Loucy (cell line): Measurements from ENCODE around the gene CASP9.

ENCODE experiments used
- H2AFZ ChIP-seq: fragments of 200-600 bp; sonication (generic); 2 replicates; pipeline ENCODE4 v1.6.0; 2016; ENCODE audit warnings: antibody characterized with exemption, mild to moderate bottlenecking, low read length, moderate library complexity
- H3F3A ChIP-seq: fragments of 200-600 bp; 2 replicates; pipeline ENCODE4 v1.6.0; 2016; ENCODE audit warnings: antibody characterized with exemption, low read depth, mild to moderate bottlenecking
- H3K27me3 ChIP-seq: fragments of 200-600 bp; sonication (generic); 2 replicates; pipeline ENCODE4 v1.6.1; 2014; ENCODE audit warnings: low read length, mild to moderate bottlenecking; ENCODE audit not compliant: insufficient read depth, poor library complexity, severe bottlenecking
- H3K36me3 ChIP-seq: fragments of 200-600 bp; sonication (generic); 2 replicates; pipeline ENCODE4 v1.6.1; 2016; ENCODE audit warnings: low read length; ENCODE audit not compliant: insufficient read depth
- H3K4me1 ChIP-seq: fragments of 200-600 bp; sonication (generic); 2 replicates; pipeline ENCODE4 v1.5.1; 2014; ENCODE audit warnings: low read length, mild to moderate bottlenecking; ENCODE audit not compliant: insufficient read depth, poor library complexity, severe bottlenecking
- H3K4me2 ChIP-seq: fragments of 200-600 bp; sonication (generic); 2 replicates; pipeline ENCODE4 v1.6.0; 2014; ENCODE audit warnings: antibody characterized with exemption, low read length, low read depth, mild to moderate bottlenecking; ENCODE audit not compliant: poor library complexity, severe bottlenecking
- H3K4me3 ChIP-seq: fragments of 200-600 bp; sonication (generic); 2 replicates; pipeline ENCODE4 v1.5.1; 2014; ENCODE audit warnings: low read length, mild to moderate bottlenecking, mixed read lengths; ENCODE audit not compliant: poor library complexity, severe bottlenecking
- H3K79me2 ChIP-seq: fragments of 200-600 bp; sonication (generic); 2 replicates; pipeline ENCODE4 v1.6.1; 2014; ENCODE audit warnings: low read length; ENCODE audit not compliant: insufficient read depth
- H3K9ac ChIP-seq: fragments of 200-600 bp; sonication (generic); 2 replicates; pipeline ENCODE4 v1.6.0; 2014; ENCODE audit warnings: mild to moderate bottlenecking, low read depth, low read length, moderate library complexity; ENCODE audit not compliant: poor library complexity, severe bottlenecking
- H3K9me2 ChIP-seq: fragments of 200-600 bp; sonication (generic); replicated peaks from 2 replicates; pipeline ENCODE4 v1.6.1; 2016; ENCODE audit warnings: low read depth, low read length, mixed read lengths
- H3K9me3 ChIP-seq: fragments of 200-600 bp; sonication (generic); 2 replicates; pipeline ENCODE4 v1.6.1; 2014; ENCODE audit warnings: mild to moderate bottlenecking, antibody characterized with exemption, low read length, low read depth; ENCODE audit not compliant: insufficient read depth
- H4K20me1 ChIP-seq: fragments of 200-600 bp; sonication (generic); 2 replicates; pipeline ENCODE4 v1.6.0; 2014; ENCODE audit warnings: antibody characterized with exemption, low read length, mild to moderate bottlenecking; ENCODE audit not compliant: insufficient read depth, poor library complexity, severe bottlenecking
- CTCF ChIP-seq: fragments of 200-600 bp; sonication (generic); conservative IDR thresholded peaks from 2 replicates; pipeline ENCODE4 v1.5.1; 2014; ENCODE audit warnings: mild to moderate bottlenecking, antibody characterized with exemption, low read length
- EZH2phosphoT487 ChIP-seq: fragments of 200-600 bp; IDR thresholded peaks from 2 replicates; pipeline ENCODE4 v1.6.1; 2018; ENCODE audit warnings: antibody characterized with exemption, mild to moderate bottlenecking, moderate library complexity, borderline replicate concordance

The CASP9 gene

GRCh38 chr1:15513192-15513591 is 10.8 kb downstream of the CASP9 start:
- no peak overlapping the region for H2AFZ ChIP-seq
- no peaks in the 10 kb centered on the region for H3K27me3 ChIP-seq
- H4K20me1 ChIP-seq: no peaks in the 10 kb centered on the region
- H3K9me3 ChIP-seq: no peaks in the 10 kb centered on the region
- H3F3A ChIP-seq: no peaks in the 10 kb centered on the region
- TF ChIP-seq CTCF (no peak), EZH2phosphoT487 (no peak)
- H3K9ac ChIP-seq: no peak overlapping the region
- peaks cover 5% of the 10 kb centered on the region; the same call in 1 of the 2 replicates for H3K36me3 ChIP-seq
- no peaks in the 10 kb centered on the region for H3K79me2 ChIP-seq
- peaks cover 5% of the 10 kb centered on the region for H3K4me1 ChIP-seq
- no peaks in the 10 kb centered on the region for H3K9me2 ChIP-seq
- H3K4me2 ChIP-seq: no peak overlapping the region
- no peak overlapping the region for H3K4me3 ChIP-seq

- Histone ChIP-seq H3F3A (no peaks in the 10 kb centered on the region), H3K9me2 (no peaks in the 10 kb centered on the region), H3K27me3 (no peaks in the 10 kb centered on the region), H3K4me2 (no peak overlapping the region), H3K4me1 (peaks cover 5% of the 10 kb centered on the region), H3K9ac (no peak overlapping the region), H4K20me1 (no peaks in the 10 kb centered on the region), H2AFZ (no peak overlapping the region), H3K4me3 (no peak overlapping the region), H3K9me3 (no peaks in the 10 kb centered on the region), H3K36me3 (peaks cover 5% of the 10 kb centered on the region; the same call in 1 of the 2 replicates), H3K79me2 (no peaks in the 10 kb centered on the region)
- TF ChIP-seq CTCF (no peak), EZH2phosphoT487 (no peak)
Measured at GRCh38 chr1:15510611-15511405, 13.2 kb downstream of the CASP9 start.

GRCh38 chr1:15509586-15509985 is 14.4 kb downstream of the CASP9 start:
- H3F3A ChIP-seq: no peaks in the 10 kb centered on the region
- no peak overlapping the region for H3K4me3 ChIP-seq
- H3K9me2 ChIP-seq: no peaks in the 10 kb centered on the region
- H3K4me1 ChIP-seq: no peaks in the 10 kb centered on the region
- H3K36me3 ChIP-seq: peaks cover 5% of the 10 kb centered on the region; the same call in 1 of the 2 replicates
- no peaks in the 10 kb centered on the region for H3K9me3 ChIP-seq
- H2AFZ ChIP-seq: no peak overlapping the region
- H3K27me3 ChIP-seq: no peaks in the 10 kb centered on the region
- no peak overlapping the region for H3K4me2 ChIP-seq
- no peaks in the 10 kb centered on the region for H3K79me2 ChIP-seq
- TF ChIP-seq EZH2phosphoT487 (no peak), CTCF (no peak)
- H4K20me1 ChIP-seq: no peaks in the 10 kb centered on the region
- H3K9ac ChIP-seq: no peak overlapping the region
